ENCODE measurements around the gene PRDM16.

GRCh38 chr1:3188150-3188971 is 119.4 kb downstream of the PRDM16 start:
- TF ChIP-seq RAD21 (IDR thresholded peaks at IDR 0.05; ENCODE audit: low read depth): no peak
- TF ChIP-seq CTCF (IDR thresholded peaks at IDR 0.05 in 2 of 3, conservative IDR thresholded peaks at IDR 0.05 in 1 of 3; ENCODE audit: borderline replicate concordance in 1 of 3, insufficient read depth in 1 of 3, low read depth in 2 of 3, low read length in 2 of 3): no peak
- TF ChIP-seq POLR2A (IDR thresholded peaks at IDR 0.05; ENCODE audit: borderline replicate concordance, extremely low read depth, insufficient read depth, insufficient read length): no peak
- TF ChIP-seq ZNF274 (IDR thresholded peaks at IDR 0.05; ENCODE audit: low read depth, low read length): no peak
- no peak for TF ChIP-seq EGR1 (IDR thresholded peaks at IDR 0.05; ENCODE audit: low read depth)
- no peak for TF ChIP-seq SP1 (IDR thresholded peaks at IDR 0.05; ENCODE audit: low read depth)
- TF ChIP-seq YY1 (IDR thresholded peaks at IDR 0.05; ENCODE audit: extremely low read depth, insufficient replicate concordance, low read depth, low read length): no peak
- no peak for TF ChIP-seq CBX3 (IDR thresholded peaks at IDR 0.05; ENCODE audit: low read depth)
- TF ChIP-seq EZH2 (IDR thresholded peaks at IDR 0.05): no peak
- TF ChIP-seq ZBTB33 (IDR thresholded peaks at IDR 0.05; ENCODE audit: extremely low read depth, insufficient replicate concordance, low read length): no peak
